Testis (tissue), 3 donors: ENCODE data around the gene SLC38A1. TPM values are rescaled to one million over a fixed set of nuclear protein-coding genes. Genes with fewer than 3 reads are reported as not detected.

ENCODE experiments used
- DNase-seq: peaks from one replicate; pipeline ENCODE4 v3.0.0-alpha.2; 2019
- H3K27ac ChIP-seq, 2 donors: fragments of 200-600 bp; sonication (generic); one replicate each; pipeline ENCODE4 v1.5.1; 2019
- H3K27me3 ChIP-seq: fragments of 200-600 bp; sonication (generic); one replicate; pipeline ENCODE4 v1.5.1; 2019
- H3K36me3 ChIP-seq: fragments of 200-600 bp; sonication (generic); one replicate; pipeline ENCODE4 v1.5.1; 2017; ENCODE audit warnings: low read depth; ENCODE audit errors: missing control alignments
- H3K4me1 ChIP-seq: fragments of 200-600 bp; sonication (generic); one replicate; pipeline ENCODE4 v1.5.1; 2019
- H3K4me3 ChIP-seq, 2 donors: fragments of 200-600 bp; sonication (generic); one replicate each; pipeline ENCODE4 v1.5.1; 2017 to 2019
- H3K9me3 ChIP-seq: fragments of 200-600 bp; sonication (generic); one replicate; pipeline ENCODE4 v1.5.1; 2017
- POLR2A ChIP-seq: fragments of 450-650 bp; IDR thresholded peaks from one replicate; pipeline ENCODE4 v1.6.1; 2017; ENCODE audit warnings: antibody characterized with exemption, mild to moderate bottlenecking, moderate library complexity
- WGBS, 2 donors: methylation state at CpG; one replicate each; pipeline ENCODE4 v1.1.5; 2018; 5-methylcytosine and 5-hydroxymethylcytosine counted together
- intact Hi-C: fragments of 100-400 bp; cut with DNase I; formaldehyde crosslinking; loops from one replicate; pipeline ENCODE4 v1.15.1; 2023; ENCODE audit warnings: low total_unique reads
- polyA plus RNA-seq: library from polyadenylated mRNA; stranded (reverse); fragments of 350-450 nt; fragmentation: Illumina TruSeq; extraction: RNeasy Lipid Tissue Mini Kit (QIAGEN cat#74804); gene quantifications from one replicate; pipeline ENCODE4 v1.2.3, GENCODE V29; 2014; ENCODE audit warnings: low read depth, low replicate concordance; ENCODE audit not compliant: insufficient read depth
- total RNA-seq, 2 donors: library from RNA; depleted of rRNA; stranded (reverse); fragments of >200 nt; gene quantifications; one replicate each; pipeline ENCODE4 v1.2.3, GENCODE V29; 2016
- TF ChIP-seq, protein P1 (sequence below), 3 experiments: fragments of 450-650 bp in 2 of 3; fragments of 200-600 bp in 1 of 3; sonication (generic) in 1 of 3; IDR thresholded peaks; one replicate each; pipeline ENCODE4 v1.5.1; 2016 to 2019; ENCODE audit warnings: antibody characterized with exemption in 3 of 3, mild to moderate bottlenecking in 2 of 3, moderate library complexity in 1 of 3

SLC38A1 gene
- total and polyA plus RNA-seq, 3 donors from 2014 or later, result 1.6 to 8.7 (median 4.0) TPM

DNA sequence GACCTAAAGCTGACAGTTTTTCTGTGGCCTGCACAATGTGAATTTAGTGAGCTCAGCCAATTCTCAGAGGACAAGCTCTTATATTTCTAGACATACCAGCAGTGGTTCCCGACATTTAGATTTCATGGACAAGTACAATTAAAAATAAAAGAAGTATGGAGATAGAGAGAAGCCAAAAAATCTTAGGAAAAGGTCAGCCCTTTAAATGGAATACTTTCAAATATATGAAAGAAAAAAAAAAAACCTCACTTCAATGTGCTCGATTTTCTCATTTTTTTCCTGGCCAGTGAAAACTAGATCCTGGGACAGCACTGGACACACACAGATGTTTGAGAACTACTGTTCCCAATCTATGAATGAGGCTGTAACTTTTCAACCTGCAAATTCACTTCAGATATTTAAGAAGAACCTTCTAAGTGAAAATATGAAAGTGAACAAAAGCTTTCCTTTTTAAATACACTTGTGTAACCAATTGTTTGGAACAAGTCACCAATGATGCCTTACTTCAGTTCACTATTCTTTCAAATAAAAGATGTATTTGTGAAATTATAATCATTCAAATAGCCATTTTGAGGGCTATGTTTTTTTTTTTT lies 109.4 kb downstream of the SLC38A1 start:
- H3K36me3 ChIP-seq, result no peaks in the 10 kb centered on the region
- no peak for DNase-seq
- H3K4me1 ChIP-seq, result peaks cover 9% of the 10 kb centered on the region
- no peak for TF ChIP-seq POLR2A
- TF ChIP-seq, protein P1, sequence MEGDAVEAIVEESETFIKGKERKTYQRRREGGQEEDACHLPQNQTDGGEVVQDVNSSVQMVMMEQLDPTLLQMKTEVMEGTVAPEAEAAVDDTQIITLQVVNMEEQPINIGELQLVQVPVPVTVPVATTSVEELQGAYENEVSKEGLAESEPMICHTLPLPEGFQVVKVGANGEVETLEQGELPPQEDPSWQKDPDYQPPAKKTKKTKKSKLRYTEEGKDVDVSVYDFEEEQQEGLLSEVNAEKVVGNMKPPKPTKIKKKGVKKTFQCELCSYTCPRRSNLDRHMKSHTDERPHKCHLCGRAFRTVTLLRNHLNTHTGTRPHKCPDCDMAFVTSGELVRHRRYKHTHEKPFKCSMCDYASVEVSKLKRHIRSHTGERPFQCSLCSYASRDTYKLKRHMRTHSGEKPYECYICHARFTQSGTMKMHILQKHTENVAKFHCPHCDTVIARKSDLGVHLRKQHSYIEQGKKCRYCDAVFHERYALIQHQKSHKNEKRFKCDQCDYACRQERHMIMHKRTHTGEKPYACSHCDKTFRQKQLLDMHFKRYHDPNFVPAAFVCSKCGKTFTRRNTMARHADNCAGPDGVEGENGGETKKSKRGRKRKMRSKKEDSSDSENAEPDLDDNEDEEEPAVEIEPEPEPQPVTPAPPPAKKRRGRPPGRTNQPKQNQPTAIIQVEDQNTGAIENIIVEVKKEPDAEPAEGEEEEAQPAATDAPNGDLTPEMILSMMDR (IDR thresholded peaks at IDR 0.05), result no peak
- H3K4me3 ChIP-seq, result no peak overlapping the region
- no peaks in the 10 kb centered on the region for H3K27me3 ChIP-seq
- 50 to 69% methylated on average over 2 of the region's 2 CpGs for WGBS, 2 donors
- H3K9me3 ChIP-seq, result no peaks in the 10 kb centered on the region
- no peak overlapping the region for H3K27ac ChIP-seq
- intact Hi-C loops, result no loop called here

DNA sequence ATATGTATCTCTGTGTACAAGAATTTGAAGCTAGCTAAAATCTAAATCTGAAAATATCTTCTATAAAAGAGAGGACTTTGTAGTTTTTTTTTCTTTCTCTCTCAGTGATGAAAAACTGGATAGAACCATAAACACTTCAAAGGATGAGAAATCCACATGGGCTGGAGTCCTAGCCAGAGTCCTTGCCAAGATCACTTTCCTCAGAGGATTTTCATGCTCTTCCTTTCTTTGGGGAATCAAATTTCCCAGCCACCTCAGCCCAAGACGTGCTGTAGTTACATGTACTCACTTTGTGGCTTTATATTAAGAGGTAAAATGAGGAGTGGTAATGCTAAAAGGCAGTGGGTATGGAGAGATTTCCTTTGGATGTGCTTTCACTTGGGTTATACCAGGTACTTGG lies 110.3 kb downstream of the SLC38A1 start:
- no peak overlapping the region for H3K27ac ChIP-seq
- no peak for DNase-seq
- 37 to 38% methylated on average over 1 of the region's 1 CpG for whole genome bisulfite sequencing, 2 donors
- no peaks in the 10 kb centered on the region for H3K27me3 ChIP-seq
- H3K9me3 ChIP-seq, result no peaks in the 10 kb centered on the region
- TF ChIP-seq, protein P1 (IDR thresholded peaks at IDR 0.05), result no peak
- no peak for TF ChIP-seq POLR2A
- H3K36me3 ChIP-seq, result no peaks in the 10 kb centered on the region
- intact Hi-C loops, result no loop called here
- no peak overlapping the region for H3K4me3 ChIP-seq
- peaks cover 9% of the 10 kb centered on the region for H3K4me1 ChIP-seq

- TF ChIP-seq POLR2A, result no peak
- TF ChIP-seq, protein P1 (IDR thresholded peaks at IDR 0.05), result no peak
- no peak for DNase-seq
- no peaks in the 10 kb centered on the region for H3K36me3 ChIP-seq
- 69 to 73% methylated on average over 2 of the region's 2 CpGs for WGBS, 2 donors
- no peaks in the 10 kb centered on the region for H3K4me1 ChIP-seq
- H3K27ac ChIP-seq, result no peak overlapping the region
- intact Hi-C loops, result no loop called here
- H3K27me3 ChIP-seq, result no peaks in the 10 kb centered on the region
- no peak overlapping the region for H3K4me3 ChIP-seq
- H3K9me3 ChIP-seq, result no peaks in the 10 kb centered on the region
Measured at GRCh38 chr12:46154221-46154985, 114.4 kb downstream of the SLC38A1 start.

DNA sequence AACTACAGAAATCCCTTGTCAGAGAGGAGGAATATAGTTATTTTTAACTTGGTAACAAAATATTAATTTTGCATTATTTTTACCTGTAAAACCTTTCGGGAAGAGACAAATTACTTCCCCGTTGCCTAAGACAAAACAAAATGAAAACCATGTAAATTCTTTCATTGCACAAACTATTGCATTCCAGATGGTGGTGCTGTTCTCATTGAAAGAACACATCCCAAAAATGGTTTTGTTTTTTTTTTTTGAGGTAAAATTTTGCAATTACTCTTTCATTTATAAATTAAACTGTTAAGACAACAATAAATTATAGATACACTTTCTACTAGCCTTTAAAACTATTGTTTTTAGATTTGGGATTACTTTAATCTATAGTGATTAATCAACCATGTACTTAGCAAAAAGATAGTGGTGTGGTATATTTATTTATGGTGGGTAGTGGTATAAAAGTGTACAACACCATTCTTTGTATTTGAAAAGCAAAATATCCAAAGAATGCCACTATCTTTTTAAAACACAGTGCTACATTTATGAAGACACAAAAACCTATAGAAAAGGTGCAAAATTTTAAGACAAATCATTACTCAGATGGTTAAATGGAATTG lies 115.5 kb downstream of the SLC38A1 start:
- no peaks in the 10 kb centered on the region for H3K4me1 ChIP-seq
- H3K27ac ChIP-seq, result no peak overlapping the region
- H3K36me3 ChIP-seq, result no peaks in the 10 kb centered on the region
- no peak overlapping the region for H3K4me3 ChIP-seq
- intact Hi-C loops, result no loop called here
- 48 to 51% methylated on average over 2 of the region's 2 CpGs for WGBS, 2 donors
- no peak for TF ChIP-seq POLR2A
- TF ChIP-seq, protein P1 (IDR thresholded peaks at IDR 0.05), result peak in 1 of 3 experiments; percentile 58
- H3K27me3 ChIP-seq, result no peaks in the 10 kb centered on the region
- no peaks in the 10 kb centered on the region for H3K9me3 ChIP-seq
- no peak for DNase-seq
